Measurements from ENCODE around the gene TM9SF3.

DNA sequence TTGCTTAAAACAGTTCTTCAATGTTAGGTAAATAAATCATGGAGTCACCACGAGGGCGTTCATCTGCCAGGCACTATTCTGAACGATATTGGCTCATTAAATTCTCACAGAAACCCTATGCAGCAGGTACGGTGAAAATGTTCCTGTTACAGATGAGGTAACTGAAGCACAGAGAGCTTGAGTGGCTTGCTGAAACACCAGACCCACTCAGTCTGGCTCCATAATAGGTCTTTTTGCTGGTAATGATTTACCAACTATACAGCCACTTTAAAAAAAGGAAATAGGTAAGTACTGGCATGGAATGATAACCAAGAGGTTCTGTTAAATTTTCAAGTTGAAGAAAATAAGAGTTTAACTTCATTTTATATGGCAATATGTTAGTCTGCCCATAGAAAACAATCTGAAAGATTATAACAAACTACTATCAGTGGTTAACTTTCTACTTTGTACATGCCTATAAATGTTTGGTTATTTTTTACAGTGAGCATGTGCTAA lies 1.3 kb upstream of the TM9SF3 start:
- TF ChIP-seq, protein P1, sequence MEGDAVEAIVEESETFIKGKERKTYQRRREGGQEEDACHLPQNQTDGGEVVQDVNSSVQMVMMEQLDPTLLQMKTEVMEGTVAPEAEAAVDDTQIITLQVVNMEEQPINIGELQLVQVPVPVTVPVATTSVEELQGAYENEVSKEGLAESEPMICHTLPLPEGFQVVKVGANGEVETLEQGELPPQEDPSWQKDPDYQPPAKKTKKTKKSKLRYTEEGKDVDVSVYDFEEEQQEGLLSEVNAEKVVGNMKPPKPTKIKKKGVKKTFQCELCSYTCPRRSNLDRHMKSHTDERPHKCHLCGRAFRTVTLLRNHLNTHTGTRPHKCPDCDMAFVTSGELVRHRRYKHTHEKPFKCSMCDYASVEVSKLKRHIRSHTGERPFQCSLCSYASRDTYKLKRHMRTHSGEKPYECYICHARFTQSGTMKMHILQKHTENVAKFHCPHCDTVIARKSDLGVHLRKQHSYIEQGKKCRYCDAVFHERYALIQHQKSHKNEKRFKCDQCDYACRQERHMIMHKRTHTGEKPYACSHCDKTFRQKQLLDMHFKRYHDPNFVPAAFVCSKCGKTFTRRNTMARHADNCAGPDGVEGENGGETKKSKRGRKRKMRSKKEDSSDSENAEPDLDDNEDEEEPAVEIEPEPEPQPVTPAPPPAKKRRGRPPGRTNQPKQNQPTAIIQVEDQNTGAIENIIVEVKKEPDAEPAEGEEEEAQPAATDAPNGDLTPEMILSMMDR (conservative IDR thresholded peaks at IDR 0.05 in 1 of 2, IDR thresholded peaks at IDR 0.05 in 1 of 2; ENCODE audit: extremely low read depth in 1 of 2, insufficient read depth in 1 of 2, low read depth in 1 of 2, low read length in 2 of 2) = no peak
- TF ChIP-seq EZH2 (IDR thresholded peaks at IDR 0.05; ENCODE audit: borderline replicate concordance, low read length) = no peak

Data from mammary epithelial cell (primary cell).